NCI-H2029 (cell line): ENCODE data around the gene FHIT.

Experiments used
- DNase-seq: peaks from one replicate; lab custom pipeline; 2025; lab: John Stamatoyannopoulos, UW

Gene FHIT

DNA sequence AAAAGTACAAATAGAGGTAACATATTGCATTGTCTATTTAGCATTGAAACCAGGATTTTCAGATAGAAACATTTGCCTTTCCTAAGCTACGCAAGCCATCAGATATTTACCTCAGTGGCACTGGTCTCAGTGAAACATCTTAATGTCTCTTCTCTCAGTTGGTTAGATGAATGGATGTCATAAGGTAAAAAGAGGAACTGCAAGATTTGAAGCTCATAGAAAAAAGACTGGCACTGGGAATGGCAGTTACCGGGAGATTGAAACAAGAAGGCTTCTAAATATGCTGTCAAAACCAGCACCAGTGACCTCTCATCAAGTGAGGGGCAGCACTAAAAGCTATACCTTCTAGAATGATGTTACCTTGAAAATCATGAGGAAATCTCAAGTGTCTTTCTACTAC lies 486.4 kb downstream of the FHIT start:
- no peak for DNase-seq

GRCh38 chr3:60760145-60760544 lies 491.1 kb downstream of the FHIT start:
- no peak for DNase-seq

- no peak for DNase-seq
Measured at GRCh38 chr3:60759439-60759838, 491.8 kb downstream of the FHIT start.

GRCh38 chr3:60758831-60759230 lies 492.4 kb downstream of the FHIT start:
- no peak for DNase-seq

DNA sequence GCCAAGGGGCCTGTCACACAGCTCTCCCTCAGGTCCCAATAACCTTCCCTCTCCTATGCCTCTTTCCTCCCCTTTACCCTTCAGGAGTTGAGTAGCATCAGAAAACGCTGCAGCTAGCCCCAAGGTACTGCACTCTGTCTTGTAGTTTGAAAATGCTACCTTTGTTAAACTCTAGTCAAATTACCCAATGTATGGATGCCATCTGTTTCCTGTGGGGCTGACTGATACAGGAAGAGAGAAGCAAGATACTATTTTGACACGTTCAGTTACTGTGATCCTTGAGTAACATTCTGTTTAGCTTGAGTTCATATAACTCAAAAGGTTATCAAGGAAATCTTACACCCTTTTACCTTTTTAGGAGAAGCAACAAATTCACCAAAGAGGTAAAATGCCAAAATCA lies 493.1 kb downstream of the FHIT start:
- no peak for DNase-seq

GRCh38 chr3:60757724-60758123 lies 493.5 kb downstream of the FHIT start:
- DNase-seq: no peak

- DNase-seq: no peak
Measured at GRCh38 chr3:60756241-60757030, 494.8 kb downstream of the FHIT start.

DNA sequence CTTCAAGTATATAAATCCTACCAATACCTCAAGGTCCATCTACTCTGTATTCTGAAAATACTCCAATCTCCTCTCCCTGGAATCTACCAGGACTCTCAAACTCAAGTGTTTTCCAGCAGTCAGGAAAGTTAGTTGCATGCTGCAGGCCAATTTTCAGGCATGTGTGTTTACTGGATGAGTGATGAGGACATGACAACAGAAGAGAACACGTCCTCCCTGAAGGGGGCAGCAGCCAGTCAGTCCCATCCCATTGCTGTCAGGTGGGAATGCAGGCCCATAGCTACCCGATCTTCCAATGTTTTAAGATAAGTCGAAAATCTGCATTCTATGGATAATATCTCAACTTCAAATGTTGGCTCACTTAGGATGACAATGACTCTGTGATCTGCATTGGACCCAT lies 496.2 kb downstream of the FHIT start:
- DNase-seq: no peak

DNA sequence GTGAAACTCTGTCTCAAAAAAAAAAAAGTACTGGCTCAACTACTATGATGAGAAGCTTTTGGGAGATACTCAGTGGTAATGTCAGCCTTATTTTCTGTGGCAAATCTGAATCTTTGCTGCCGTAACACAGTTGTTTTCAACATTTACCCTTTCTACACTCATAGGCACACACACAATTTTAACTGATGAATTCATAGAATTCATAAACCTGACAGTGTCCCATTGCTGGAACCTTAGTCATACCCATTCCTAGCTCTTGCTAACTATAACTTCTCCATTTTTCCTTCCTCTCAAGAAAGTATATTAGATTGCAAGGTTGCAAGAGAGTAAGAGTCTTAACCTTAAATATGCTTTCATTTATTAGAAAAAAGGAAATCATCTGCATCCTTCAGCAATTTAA lies 496.6 kb downstream of the FHIT start:
- DNase-seq: no peak

GRCh38 chr3:60752809-60753208 lies 498.4 kb downstream of the FHIT start:
- no peak for DNase-seq

- no peak for DNase-seq
Measured at GRCh38 chr3:60746695-60747416, 504.4 kb downstream of the FHIT start.

GRCh38 chr3:60746043-60746638 lies 505.1 kb downstream of the FHIT start:
- no peak for DNase-seq

- no peak for DNase-seq
Measured at GRCh38 chr3:60743631-60744164, 507.6 kb downstream of the FHIT start.

DNA sequence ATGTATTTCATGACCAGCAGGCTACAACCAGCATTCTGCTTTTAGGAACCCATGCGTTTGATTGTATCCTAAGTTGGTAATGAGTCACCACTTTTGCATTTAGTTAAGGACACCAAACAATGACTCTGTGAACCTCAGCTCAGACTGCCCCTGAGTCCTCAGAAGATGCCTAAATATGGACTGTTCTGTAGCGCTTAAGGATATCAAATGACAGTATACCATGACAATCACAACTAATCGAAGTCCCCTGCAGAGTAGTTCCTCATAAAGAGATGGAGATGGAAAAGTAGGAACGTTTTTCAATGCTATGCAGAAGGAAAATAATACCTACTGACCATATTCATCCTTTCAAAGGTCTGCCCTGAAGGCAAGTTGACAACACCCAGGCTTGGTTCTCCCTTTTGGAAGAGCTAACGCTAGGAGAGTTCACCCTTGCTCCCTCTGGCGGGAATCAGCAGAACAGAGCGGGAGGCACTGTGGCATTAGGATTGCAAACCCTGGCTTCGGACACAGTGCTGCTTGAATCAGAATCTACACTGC lies 508.6 kb downstream of the FHIT start:
- no peak for DNase-seq

GRCh38 chr3:60737633-60738399 lies 513.4 kb downstream of the FHIT start:
- no peak for DNase-seq

DNA sequence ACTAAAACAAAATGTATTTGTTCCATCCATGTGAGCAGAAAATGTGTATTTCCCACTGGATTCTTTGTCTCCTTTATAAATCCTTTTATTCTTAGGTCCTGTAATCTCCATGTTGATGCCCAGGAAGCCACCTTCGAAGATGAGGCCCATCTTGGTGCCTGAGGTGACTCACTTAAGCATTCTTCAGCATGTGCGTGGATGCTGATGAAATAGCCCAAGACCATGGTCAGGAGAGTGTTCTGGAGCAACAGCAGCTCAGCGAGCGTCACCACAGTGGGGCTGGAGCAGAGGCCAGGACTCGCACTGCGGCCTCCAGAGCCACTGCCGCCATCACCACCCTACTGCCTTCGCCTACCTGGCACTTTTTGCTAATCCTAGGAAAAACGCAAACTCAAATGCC lies 520.9 kb downstream of the FHIT start:
- DNase-seq: no peak

DNA sequence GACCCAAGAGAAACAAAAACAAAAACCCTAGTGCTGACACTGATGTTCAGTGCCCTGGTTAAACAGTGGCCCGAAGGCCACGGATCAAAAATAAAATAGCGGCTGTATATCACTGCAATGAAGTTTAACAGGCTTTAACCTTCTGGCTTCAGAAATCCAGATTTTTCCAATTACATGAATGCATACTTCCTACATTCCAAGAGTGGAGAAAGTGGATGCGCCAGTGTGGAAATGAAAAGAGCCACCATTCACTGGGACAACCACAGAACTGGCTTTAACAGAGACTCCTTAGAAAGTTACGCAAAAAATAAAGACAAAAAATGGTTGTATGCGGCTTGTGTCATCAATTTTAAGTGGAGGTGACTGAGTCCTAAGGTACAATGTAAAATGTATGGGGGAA lies 522.2 kb downstream of the FHIT start:
- no peak for DNase-seq

DNA sequence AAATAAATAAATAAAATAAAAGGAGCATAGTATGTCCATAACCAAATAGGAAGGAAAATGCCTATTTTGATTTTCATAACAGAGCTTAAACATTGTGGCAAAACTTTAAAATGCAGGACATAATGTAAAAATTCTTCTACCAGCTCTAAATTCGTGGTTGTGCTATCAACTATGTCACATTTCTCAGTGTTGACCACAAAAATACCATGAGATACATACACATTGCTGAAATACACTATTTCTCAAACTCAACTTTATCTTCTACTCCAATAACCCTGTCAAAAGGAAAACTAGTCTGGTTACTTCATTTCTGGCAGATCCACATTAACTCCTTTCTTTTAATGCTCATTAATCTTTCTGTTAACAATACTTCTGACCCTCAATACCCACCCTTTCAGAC lies 523.2 kb downstream of the FHIT start:
- DNase-seq: no peak

GRCh38 chr3:60720736-60721135 lies 530.5 kb downstream of the FHIT start:
- DNase-seq: no peak

- no peak for DNase-seq
Measured at GRCh38 chr3:60716573-60716972, 534.7 kb downstream of the FHIT start.

DNA sequence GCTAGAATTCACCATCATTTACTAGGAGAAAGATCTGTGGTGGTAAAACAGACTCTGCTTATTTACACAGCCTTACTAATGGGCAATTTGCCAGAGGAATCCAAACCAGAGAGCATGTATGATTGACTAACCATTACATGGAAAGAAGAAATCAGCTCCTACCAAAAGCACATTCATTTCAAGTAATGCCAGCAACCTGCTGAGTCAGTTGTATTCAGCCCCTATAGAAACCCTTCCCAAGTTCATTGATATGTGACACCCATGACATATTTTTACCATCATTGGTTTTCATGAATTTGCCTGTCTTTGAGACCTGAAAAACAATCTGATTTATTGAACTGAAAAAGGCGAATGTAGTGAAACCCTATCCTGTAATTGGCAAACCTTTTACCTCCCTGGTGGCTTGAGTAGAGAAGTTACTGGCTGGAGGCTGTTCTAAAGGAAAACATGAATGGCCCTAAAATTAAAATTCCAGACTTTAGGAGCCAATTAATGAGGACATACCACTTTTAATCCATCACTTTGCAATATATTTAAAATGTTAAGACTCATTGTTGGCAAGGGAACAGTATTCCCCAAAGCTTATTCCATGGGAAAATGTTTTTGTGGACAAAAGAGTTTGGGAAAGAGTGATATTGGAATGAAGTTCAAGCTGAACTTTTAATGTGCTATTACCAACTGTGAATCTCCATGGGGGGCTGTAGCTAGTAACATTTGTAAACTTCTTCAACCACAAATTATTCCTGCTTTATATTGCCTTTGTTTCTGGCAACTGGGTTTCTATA lies 542.9 kb downstream of the FHIT start:
- no peak for DNase-seq
